T-helper 1 cell treated with Interleukin-12 subunit alpha and Interleukin-12 subunit beta and Interleukin-4 antibody, amounts not matched to agents 30 μg/mL and 1 μg/mL, for 36 hours (primary cell): ENCODE results near the gene TNS4.

Source experiments
- H3K27ac Mint-ChIP-seq: one replicate; pipeline ENCODE4 v1.8.0; 2021; ENCODE audit warnings: mild to moderate bottlenecking, mixed read lengths
- H3K27me3 Mint-ChIP-seq: one replicate; pipeline ENCODE4 v1.8.0; 2021; ENCODE audit warnings: low read depth, mixed read lengths
- H3K36me3 Mint-ChIP-seq: one replicate; pipeline ENCODE4 v1.8.0; 2021; ENCODE audit warnings: low read depth, mixed read lengths
- H3K4me1 Mint-ChIP-seq: one replicate; pipeline ENCODE4 v1.8.0; 2021; ENCODE audit warnings: low read depth, mixed read lengths
- H3K4me3 Mint-ChIP-seq: one replicate; pipeline ENCODE4 v1.8.0; 2021; ENCODE audit warnings: mild to moderate bottlenecking, moderate library complexity, mixed read lengths
- H3K9me3 Mint-ChIP-seq: one replicate; pipeline ENCODE4 v1.8.0; 2021; ENCODE audit warnings: mixed read lengths

The TNS4 gene

GRCh38 chr17:40482722-40483121 is 18.7 kb downstream of the TNS4 start:
- peak overlapping the region; percentile 93 for H3K27ac Mint-ChIP-seq
- peaks cover 6% of the 10 kb centered on the region for H3K36me3 Mint-ChIP-seq
- no peaks in the 10 kb centered on the region for H3K27me3 Mint-ChIP-seq
- H3K4me3 Mint-ChIP-seq, result no peak overlapping the region
- H3K4me1 Mint-ChIP-seq, result peaks cover 74% of the 10 kb centered on the region
- peaks cover 4% of the 10 kb centered on the region for H3K9me3 Mint-ChIP-seq

GRCh38 chr17:40481106-40481505 is 20.3 kb downstream of the TNS4 start:
- no peaks in the 10 kb centered on the region for H3K27me3 Mint-ChIP-seq
- peak overlapping the region; percentile 93 for H3K27ac Mint-ChIP-seq
- H3K36me3 Mint-ChIP-seq, result peaks cover 14% of the 10 kb centered on the region
- H3K4me3 Mint-ChIP-seq, result peak overlapping the region; percentile 69
- peaks cover 74% of the 10 kb centered on the region for H3K4me1 Mint-ChIP-seq
- peaks cover 4% of the 10 kb centered on the region for H3K9me3 Mint-ChIP-seq

GRCh38 chr17:40480501-40481003 is 20.9 kb downstream of the TNS4 start:
- Mint-ChIP-seq H3K9me3 (peaks cover 4% of the 10 kb centered on the region), H3K36me3 (peaks cover 14% of the 10 kb centered on the region), H3K27ac (peak overlapping the region; percentile 93), H3K27me3 (no peaks in the 10 kb centered on the region), H3K4me3 (peak overlapping the region; percentile 69), H3K4me1 (peaks cover 71% of the 10 kb centered on the region)

GRCh38 chr17:40479754-40480480 is 21.5 kb downstream of the TNS4 start:
- peaks cover 14% of the 10 kb centered on the region for H3K36me3 Mint-ChIP-seq
- H3K9me3 Mint-ChIP-seq, result peaks cover 4% of the 10 kb centered on the region
- H3K4me3 Mint-ChIP-seq, result peak overlapping the region; percentile 69
- H3K27me3 Mint-ChIP-seq, result no peaks in the 10 kb centered on the region
- H3K27ac Mint-ChIP-seq, result peak overlapping the region; percentile 93
- peaks cover 65% of the 10 kb centered on the region for H3K4me1 Mint-ChIP-seq

- peaks cover 4% of the 10 kb centered on the region for H3K9me3 Mint-ChIP-seq
- H3K4me1 Mint-ChIP-seq, result peaks cover 56% of the 10 kb centered on the region
- H3K4me3 Mint-ChIP-seq, result no peak overlapping the region
- H3K36me3 Mint-ChIP-seq, result peaks cover 14% of the 10 kb centered on the region
- H3K27ac Mint-ChIP-seq, result peak overlapping the region; percentile 93
- H3K27me3 Mint-ChIP-seq, result no peaks in the 10 kb centered on the region
Measured at GRCh38 chr17:40478486-40478885, 22.9 kb downstream of the TNS4 start.

- Mint-ChIP-seq H3K27me3 (no peaks in the 10 kb centered on the region), H3K27ac (peak overlapping the region; percentile 49), H3K4me1 (peaks cover 57% of the 10 kb centered on the region), H3K36me3 (peaks cover 14% of the 10 kb centered on the region), H3K4me3 (no peak overlapping the region), H3K9me3 (peaks cover 4% of the 10 kb centered on the region)
Measured at GRCh38 chr17:40477796-40478195, 23.6 kb downstream of the TNS4 start.

GRCh38 chr17:40475234-40475908 is 26.1 kb downstream of the TNS4 start:
- no peak overlapping the region for H3K4me3 Mint-ChIP-seq
- H3K27me3 Mint-ChIP-seq, result no peaks in the 10 kb centered on the region
- H3K4me1 Mint-ChIP-seq, result peaks cover 41% of the 10 kb centered on the region
- peak overlapping the region; percentile 15 for H3K27ac Mint-ChIP-seq
- peaks cover 4% of the 10 kb centered on the region for H3K9me3 Mint-ChIP-seq
- H3K36me3 Mint-ChIP-seq, result peaks cover 14% of the 10 kb centered on the region

- H3K27me3 Mint-ChIP-seq, result peaks cover 4% of the 10 kb centered on the region
- H3K36me3 Mint-ChIP-seq, result peaks cover 13% of the 10 kb centered on the region
- H3K4me1 Mint-ChIP-seq, result peaks cover 34% of the 10 kb centered on the region
- no peak overlapping the region for H3K27ac Mint-ChIP-seq
- H3K9me3 Mint-ChIP-seq, result peaks cover 4% of the 10 kb centered on the region
- no peak overlapping the region for H3K4me3 Mint-ChIP-seq
Measured at GRCh38 chr17:40474419-40475002, 26.9 kb downstream of the TNS4 start.

GRCh38 chr17:40473573-40474365 is 27.7 kb downstream of the TNS4 start:
- H3K4me3 Mint-ChIP-seq, result no peak overlapping the region
- peaks cover 1% of the 10 kb centered on the region for H3K9me3 Mint-ChIP-seq
- H3K27me3 Mint-ChIP-seq, result peaks cover 4% of the 10 kb centered on the region
- H3K4me1 Mint-ChIP-seq, result peaks cover 29% of the 10 kb centered on the region
- no peak overlapping the region for H3K27ac Mint-ChIP-seq
- H3K36me3 Mint-ChIP-seq, result peaks cover 9% of the 10 kb centered on the region

GRCh38 chr17:40472733-40473452 is 28.5 kb downstream of the TNS4 start:
- peaks cover 28% of the 10 kb centered on the region for H3K4me1 Mint-ChIP-seq
- no peaks in the 10 kb centered on the region for H3K9me3 Mint-ChIP-seq
- peaks cover 8% of the 10 kb centered on the region for H3K36me3 Mint-ChIP-seq
- H3K27ac Mint-ChIP-seq, result no peak overlapping the region
- no peak overlapping the region for H3K4me3 Mint-ChIP-seq
- peaks cover 4% of the 10 kb centered on the region for H3K27me3 Mint-ChIP-seq

- no peak overlapping the region for H3K4me3 Mint-ChIP-seq
- H3K4me1 Mint-ChIP-seq, result peaks cover 24% of the 10 kb centered on the region
- H3K9me3 Mint-ChIP-seq, result no peaks in the 10 kb centered on the region
- peaks cover 4% of the 10 kb centered on the region for H3K36me3 Mint-ChIP-seq
- H3K27me3 Mint-ChIP-seq, result peaks cover 4% of the 10 kb centered on the region
- H3K27ac Mint-ChIP-seq, result no peak overlapping the region
Measured at GRCh38 chr17:40471846-40472732, 29.3 kb downstream of the TNS4 start.

GRCh38 chr17:40470932-40471828 is 30.2 kb downstream of the TNS4 start:
- H3K27me3 Mint-ChIP-seq, result peaks cover 6% of the 10 kb centered on the region
- no peak overlapping the region for H3K4me3 Mint-ChIP-seq
- H3K4me1 Mint-ChIP-seq, result peaks cover 18% of the 10 kb centered on the region
- no peak overlapping the region for H3K27ac Mint-ChIP-seq
- H3K36me3 Mint-ChIP-seq, result peaks cover under 1% of the 10 kb centered on the region
- H3K9me3 Mint-ChIP-seq, result no peaks in the 10 kb centered on the region
